Heart left ventricle (tissue), 16 donors: Measurements from ENCODE around the gene SLC44A1. TPM values are rescaled to one million over a fixed set of nuclear protein-coding genes. Genes with fewer than 3 reads are reported as not detected.

Experiments used
- ATAC-seq, 4 donors: fragments of 200-7000 bp; cut with Tn5 transposase; one replicate each; pipeline ENCODE4 v1.9.1; 2020 to 2022; ENCODE audit warnings: moderate library complexity in 4 of 4, mild to moderate bottlenecking in 3 of 4, moderate number of reproducible peaks in 1 of 4
- DNase-seq, 5 donors: peaks; one replicate each; pipeline ENCODE4 v3.0.0-alpha.2; 2020
- H3K27ac ChIP-seq, 12 donors: fragments of 200-600 bp; sonication (generic) in 4 of 12; one replicate each; pipeline versions ENCODE4 v1.5.0 to v1.8.0; 2016 to 2022; ENCODE audit warnings: mild to moderate bottlenecking in 2 of 12
- H3K27me3 ChIP-seq, 9 donors: fragments of 200-600 bp; sonication (generic) in 2 of 9; one replicate each; pipeline versions ENCODE4 v1.5.1 to v1.8.0; 2016 to 2022; ENCODE audit warnings: mild to moderate bottlenecking in 3 of 9
- H3K36me3 ChIP-seq, 9 donors: fragments of 200-600 bp; sonication (generic) in 2 of 9; one replicate each; pipeline versions ENCODE4 v1.5.0 to v1.8.0; 2018 to 2022; ENCODE audit warnings: mild to moderate bottlenecking in 2 of 9
- H3K4me1 ChIP-seq, 12 donors: fragments of 200-600 bp; sonication (generic) in 4 of 12; one replicate each; pipeline versions ENCODE4 v1.5.0 to v1.8.0; 2016 to 2022; ENCODE audit warnings: mild to moderate bottlenecking in 3 of 12
- H3K4me3 ChIP-seq, 12 donors: fragments of 200-600 bp; sonication (generic) in 4 of 12; one replicate each; pipeline versions ENCODE4 v1.5.0 to v1.8.0; 2017 to 2022; ENCODE audit warnings: mild to moderate bottlenecking in 9 of 12, moderate library complexity in 4 of 12
- H3K9me3 ChIP-seq, 12 donors: fragments of 200-600 bp; sonication (generic) in 4 of 12; one replicate each; pipeline versions ENCODE4 v1.5.0 to v1.8.0; 2016 to 2022; ENCODE audit warnings: mild to moderate bottlenecking in 1 of 12
- POLR2A ChIP-seq, 2 donors: fragments of 450-650 bp; IDR thresholded peaks; one replicate each; pipeline ENCODE4 v1.6.1; 2017; ENCODE audit warnings: antibody characterized with exemption in 2 of 2, mild to moderate bottlenecking in 2 of 2, moderate library complexity in 2 of 2
- WGBS, 4 donors: extraction: QIAGEN DNeasy Blood & Tissue Kit in 2 of 4; methylation state at CpG; one replicate each; pipeline versions ENCODE4 v1.1.5 to v1.1.7; 2013 to 2018; 5-methylcytosine and 5-hydroxymethylcytosine counted together
- intact Hi-C, 10 donors: fragments of 100-400 bp; cut with DNase I; formaldehyde crosslinking; loops; one replicate each; pipeline versions ENCODE4 v1.11.1 to v1.14.2; 2022
- polyA plus RNA-seq, 2 donors: library from polyadenylated mRNA; stranded (reverse); fragments of 200-250 nt; gene quantifications; one replicate each; pipeline ENCODE4 v1.2.3, GENCODE V29; 2013
- total RNA-seq, 9 donors: library from RNA; depleted of rRNA in 2 of 9; stranded (reverse); fragments of >200 nt in 2 of 9; fragmentation: NEBNext Ultra II Directional in 3 of 9; extraction: Animal tissue kit (Norgen Biotek cat#: 25700) in 3 of 9; gene quantifications; one replicate each; pipeline versions ENCODE4 v1.1.0 to v1.2.4, GENCODE V29; 2016 to 2023
- TF ChIP-seq, protein P1 (sequence below), 12 donors: fragments of 200-600 bp; sonication (generic) in 4 of 12; IDR thresholded peaks; one replicate each; pipeline versions ENCODE4 v1.5.0 to v1.8.0; 2018 to 2022; ENCODE audit warnings: antibody characterized with exemption in 12 of 12, mild to moderate bottlenecking in 5 of 12
- donor health status: ischemic (EF 13 %, LVEDD 7.1; RV severe dilation, severe dysfunction).
- donor health status: healthy with polysubstance abuse.
- donor health status: DM: no; HTN: yes; CAD: no.
- donor health status: DM: no; HTN: no; CAD: no.
- donor health status: ischemic (EF 25% LVEDD 6.9; RV normal size, moderate dysfunction).
- donor health status: ischemic (EF 25% LVEDD 5.7; RV mildly dilated, moderate dysfunction).
- donor health status: healthy.
- donor health status: DM: yes; HTN: yes; CAD: no.
- donor health status: ischemic (EF 35%, LVEDD 5.7; RV mildly dilated, moderate dysfunction).
- donor health status: nonischemic (EF 11% LVEDD 7.7; RV severe dilation, severe dysfunction).
- donor health status: DM: yes; HTN: yes; CAD: no.
- donor health status: PGD.
- donor health status: ischemic (EF 29% LVEDD 5.4; RV normal size, mild dysfunction).
- donor health status: nonischemic (EF 23%, LVEDD 6.1; RV moderate dilation, normal function).

Gene SLC44A1
- total and polyA plus RNA-seq, 11 donors = 5.1 to 29.4 (median 21.3) TPM

DNA sequence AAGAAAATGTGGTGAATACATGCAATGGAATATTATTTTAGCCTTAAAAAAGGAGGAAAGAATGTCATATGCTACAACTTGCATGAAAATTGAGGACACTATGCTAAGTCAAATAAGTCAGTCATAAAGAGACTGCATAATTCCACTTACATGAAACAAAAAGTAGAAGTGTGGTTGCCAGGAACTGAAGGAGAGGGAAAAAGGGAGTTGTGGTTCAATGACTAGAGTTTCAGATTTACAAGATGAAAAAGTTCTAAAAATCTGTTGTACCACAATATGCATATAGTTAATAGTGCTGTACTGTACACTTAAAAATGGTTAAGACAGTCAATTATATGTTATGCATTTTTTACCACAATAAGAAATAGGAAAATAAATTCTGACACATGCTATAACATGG, 95.4 kb downstream of the SLC44A1 start:
- Histone ChIP-seq H3K27ac (no peak overlapping the region), H3K36me3 (peaks cover 0 to 29% (median 16%) of the 10 kb centered on the region in 9 donors), H3K27me3 (no peaks in the 10 kb centered on the region), H3K9me3 (no peaks in the 10 kb centered on the region), H3K4me3 (no peak overlapping the region), H3K4me1 (peaks cover 0 to 26% (median 0%) of the 10 kb centered on the region in 12 donors)
- DNase-seq = no peak
- no peak for TF ChIP-seq POLR2A (IDR thresholded peaks at IDR 0.05)
- intact Hi-C loops = loop anchor here in 3 of 10 donors (10.0 kb wide), 2 partner anchors 95 to 135 kb away; partner anchors contain the start of gene SLC44A1 (in 2 of the 3)
- no peak for ATAC-seq

DNA sequence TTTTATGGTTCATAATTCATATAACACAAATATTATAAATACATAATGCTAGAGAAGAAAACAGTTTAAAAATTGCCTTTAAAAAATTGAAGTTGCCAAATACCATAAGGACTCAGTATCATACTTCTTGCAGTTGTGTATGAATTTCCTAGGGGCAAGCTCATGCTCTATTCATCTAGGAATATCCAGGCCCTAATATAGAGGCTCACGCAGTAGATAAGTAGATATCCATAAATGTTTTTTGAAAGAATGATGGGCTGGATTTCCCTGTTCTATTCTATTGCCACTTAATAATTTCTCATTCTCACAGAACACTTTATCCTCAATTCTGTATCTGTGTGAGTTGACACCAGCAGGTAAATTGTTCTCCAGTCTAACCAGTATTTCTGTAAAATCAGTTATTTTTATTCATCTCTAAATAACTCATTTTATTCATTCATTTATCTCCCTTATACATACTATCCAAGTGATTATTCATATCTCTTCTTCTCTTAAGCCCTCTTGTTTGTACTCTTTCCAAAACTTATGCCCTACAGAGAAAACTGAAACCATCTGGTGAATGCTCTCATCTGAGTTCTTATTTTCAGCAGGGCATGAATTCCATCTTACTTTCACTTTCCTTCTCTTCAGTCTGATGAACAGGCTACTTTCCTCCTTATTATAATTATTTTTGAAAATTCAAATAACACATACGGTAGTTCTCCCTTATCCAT, 97.1 kb downstream of the SLC44A1 start:
- intact Hi-C loops = loop anchor here in 3 of 10 donors (10.0 kb wide), 2 partner anchors 97 to 137 kb away; partner anchors contain the start of gene SLC44A1 (in 2 of the 3)
- H3K9me3 ChIP-seq = no peaks in the 10 kb centered on the region
- H3K4me1 ChIP-seq = peaks cover 0 to 28% (median 7%) of the 10 kb centered on the region in 12 donors
- peak overlapping the region in 4 of 12 donors; percentile 0 to 36 (median 4) for H3K4me3 ChIP-seq
- peak overlapping the region in 1 of 12 donors; percentile 59 for H3K27ac ChIP-seq
- 67 to 77% (median 70%) methylated on average over 2 of the region's 2 CpGs for WGBS, 4 donors
- H3K27me3 ChIP-seq = no peaks in the 10 kb centered on the region
- no peak for TF ChIP-seq POLR2A (IDR thresholded peaks at IDR 0.05)
- TF ChIP-seq, protein P1, sequence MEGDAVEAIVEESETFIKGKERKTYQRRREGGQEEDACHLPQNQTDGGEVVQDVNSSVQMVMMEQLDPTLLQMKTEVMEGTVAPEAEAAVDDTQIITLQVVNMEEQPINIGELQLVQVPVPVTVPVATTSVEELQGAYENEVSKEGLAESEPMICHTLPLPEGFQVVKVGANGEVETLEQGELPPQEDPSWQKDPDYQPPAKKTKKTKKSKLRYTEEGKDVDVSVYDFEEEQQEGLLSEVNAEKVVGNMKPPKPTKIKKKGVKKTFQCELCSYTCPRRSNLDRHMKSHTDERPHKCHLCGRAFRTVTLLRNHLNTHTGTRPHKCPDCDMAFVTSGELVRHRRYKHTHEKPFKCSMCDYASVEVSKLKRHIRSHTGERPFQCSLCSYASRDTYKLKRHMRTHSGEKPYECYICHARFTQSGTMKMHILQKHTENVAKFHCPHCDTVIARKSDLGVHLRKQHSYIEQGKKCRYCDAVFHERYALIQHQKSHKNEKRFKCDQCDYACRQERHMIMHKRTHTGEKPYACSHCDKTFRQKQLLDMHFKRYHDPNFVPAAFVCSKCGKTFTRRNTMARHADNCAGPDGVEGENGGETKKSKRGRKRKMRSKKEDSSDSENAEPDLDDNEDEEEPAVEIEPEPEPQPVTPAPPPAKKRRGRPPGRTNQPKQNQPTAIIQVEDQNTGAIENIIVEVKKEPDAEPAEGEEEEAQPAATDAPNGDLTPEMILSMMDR (IDR thresholded peaks at IDR 0.05) = no peak
- ATAC-seq = no peak
- no peak for DNase-seq
- peaks cover 0 to 15% (median 11%) of the 10 kb centered on the region in 9 donors for H3K36me3 ChIP-seq

DNA sequence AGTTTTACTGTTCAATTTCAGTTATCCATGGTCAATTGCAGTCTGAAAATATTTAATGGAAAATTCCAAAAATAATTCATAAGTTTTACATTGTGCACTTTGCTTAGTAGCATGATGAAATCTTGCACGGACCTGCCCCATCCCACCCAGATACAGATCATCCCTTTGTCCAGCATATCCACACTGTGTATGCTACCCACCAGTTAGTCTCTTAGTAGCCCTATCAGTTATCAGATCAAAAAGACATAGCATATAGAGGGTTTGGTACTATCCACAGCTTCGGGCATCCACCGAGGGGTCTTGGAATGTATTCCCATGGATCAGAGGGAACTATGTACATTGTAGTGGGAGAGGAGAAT, 97.7 kb downstream of the SLC44A1 start:
- Histone ChIP-seq H3K36me3 (peaks cover 0 to 10% (median 6%) of the 10 kb centered on the region in 9 donors), H3K4me1 (peaks cover 0 to 29% (median 7%) of the 10 kb centered on the region in 12 donors), H3K27me3 (no peaks in the 10 kb centered on the region), H3K9me3 (no peaks in the 10 kb centered on the region), H3K27ac (peak overlapping the region in 1 of 12 donors; percentile 59), H3K4me3 (peak overlapping the region in 4 of 12 donors; percentile 0 to 36 (median 4))
- DNase-seq = no peak
- no peak for TF ChIP-seq POLR2A (IDR thresholded peaks at IDR 0.05)
- TF ChIP-seq, protein P1 (IDR thresholded peaks at IDR 0.05) = no peak
- ATAC-seq = no peak
- 83 to 92% (median 88%) methylated on average over 3 of the region's 3 CpGs for WGBS, 4 donors
- intact Hi-C loops = loop anchor here in 3 of 10 donors (10.0 kb wide), 2 partner anchors 97 to 137 kb away; partner anchors contain the start of gene SLC44A1 (in 2 of the 3)

DNA sequence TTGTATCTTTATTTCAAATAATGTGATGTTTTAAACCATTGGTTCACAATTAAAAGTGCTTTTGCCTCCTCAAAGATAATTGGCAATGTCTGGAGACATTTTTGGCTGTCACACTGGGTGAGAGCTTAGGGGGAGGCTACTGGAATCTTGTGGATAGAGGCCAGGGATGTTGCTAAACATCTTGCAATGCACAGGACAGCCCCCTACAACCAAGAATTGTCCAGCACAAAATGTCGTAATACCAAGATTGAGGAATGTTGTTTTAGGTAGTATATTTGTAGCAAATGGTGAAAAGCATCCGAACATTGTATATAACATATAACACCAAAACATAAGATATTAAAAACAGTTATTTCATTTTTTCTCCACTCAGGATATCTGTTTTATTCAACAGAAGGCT, 99.8 kb downstream of the SLC44A1 start:
- Histone ChIP-seq H3K4me3 (no peak overlapping the region), H3K36me3 (peaks cover 0 to 6% (median 0%) of the 10 kb centered on the region in 9 donors), H3K9me3 (no peaks in the 10 kb centered on the region), H3K27me3 (no peaks in the 10 kb centered on the region), H3K4me1 (peaks cover 0 to 29% (median 7%) of the 10 kb centered on the region in 12 donors), H3K27ac (no peak overlapping the region)
- 95 to 97% (median 97%) methylated on average over 2 of the region's 2 CpGs for WGBS, 4 donors
- TF ChIP-seq POLR2A (IDR thresholded peaks at IDR 0.05) = no peak
- TF ChIP-seq, protein P1 (IDR thresholded peaks at IDR 0.05) = no peak
- intact Hi-C loops = loop anchor here in 3 of 10 donors (10.0 kb wide), 2 partner anchors 99 to 139 kb away; partner anchors contain the start of gene SLC44A1 (in 2 of the 3)
- no peak for ATAC-seq
- DNase-seq = no peak
